Measurements from ENCODE around the gene CCL25.
"Not testable (repeated sequence)": the region's sequence is repeated elsewhere in the genome, so short reads cannot be mapped to it uniquely, and the experiment has no call there.

The CCL25 gene

GRCh38 chr19:8052464-8052859 is at the start of gene CCL25:
CCL25 (plus strand) TSS chr19:8052760; CDS start chr19:8053050, 290 bp downstream.
- no peak for DNase-seq (ENCODE audit: low spot score)

- no peak for DNase-seq (ENCODE audit: low spot score)
Measured at GRCh38 chr19:8004001-8004400, 48.6 kb upstream of the CCL25 start.

- DNase-seq (ENCODE audit: low spot score): no peak
Measured at GRCh38 chr19:8004723-8005513, 47.6 kb upstream of the CCL25 start.

- DNase-seq (ENCODE audit: low spot score): peak; percentile 93
Measured at GRCh38 chr19:8005534-8006256, 46.9 kb upstream of the CCL25 start, which contains the start of gene ELAVL1. ELAVL1 (minus strand) TSS chr19:8005641; CDS start chr19:7991815, 13,826 bp downstream.

- DNase-seq (ENCODE audit: low spot score): no peak
Measured at GRCh38 chr19:8017808-8018207, 34.8 kb upstream of the CCL25 start.

GRCh38 chr19:8020681-8021080 is 31.9 kb upstream of the CCL25 start:
- no peak for DNase-seq (ENCODE audit: low spot score)

- DNase-seq (ENCODE audit: low spot score): no peak
Measured at GRCh38 chr19:8021374-8021773, 31.2 kb upstream of the CCL25 start.

- no peak for DNase-seq (ENCODE audit: low spot score)
Measured at GRCh38 chr19:8022275-8022674, 30.3 kb upstream of the CCL25 start.

GRCh38 chr19:8023371-8023770 is 29.2 kb upstream of the CCL25 start:
- DNase-seq (ENCODE audit: low spot score): no peak

GRCh38 chr19:8024256-8024655 is 28.3 kb upstream of the CCL25 start:
- DNase-seq (ENCODE audit: low spot score): not testable (repeated sequence)

GRCh38 chr19:8025316-8025715 is 27.2 kb upstream of the CCL25 start:
- no peak for DNase-seq (ENCODE audit: low spot score)

- no peak for DNase-seq (ENCODE audit: low spot score)
Measured at GRCh38 chr19:8028951-8029491, 23.5 kb upstream of the CCL25 start.

- no peak for DNase-seq (ENCODE audit: low spot score)
Measured at GRCh38 chr19:8030960-8031359, 21.6 kb upstream of the CCL25 start.

- not testable (repeated sequence) for DNase-seq (ENCODE audit: low spot score)
Measured at GRCh38 chr19:8033287-8034177, 19.0 kb upstream of the CCL25 start.

- DNase-seq (ENCODE audit: low spot score): no peak
Measured at GRCh38 chr19:8034178-8034525, 18.4 kb upstream of the CCL25 start.

GRCh38 chr19:8036434-8037099 is 16.0 kb upstream of the CCL25 start:
- no peak for DNase-seq (ENCODE audit: low spot score)

GRCh38 chr19:8038815-8039214 is 13.7 kb upstream of the CCL25 start:
- DNase-seq (ENCODE audit: low spot score): no peak

- DNase-seq (ENCODE audit: low spot score): no peak
Measured at GRCh38 chr19:8039231-8039630, 13.3 kb upstream of the CCL25 start.

- no peak for DNase-seq (ENCODE audit: low spot score)
Measured at GRCh38 chr19:8041531-8041931, 11.0 kb upstream of the CCL25 start.

- no peak for DNase-seq (ENCODE audit: low spot score)
Measured at GRCh38 chr19:8042900-8043299, 9.7 kb upstream of the CCL25 start.

- no peak for DNase-seq (ENCODE audit: low spot score)
Measured at GRCh38 chr19:8044018-8044417, 8.5 kb upstream of the CCL25 start.
